Measurements from ENCODE around the gene RAPGEF1. TPM values are rescaled to one million over a fixed set of nuclear protein-coding genes. Genes with fewer than 3 reads are reported as not detected.

RAPGEF1 gene
- total RNA-seq, 1 experiment from 2014 or later = 25.2 TPM

GRCh38 chr9:131692612-131693562 is 47.0 kb downstream of the RAPGEF1 start:
- Histone ChIP-seq H3K27ac (ENCODE audit: low read length) (no peak overlapping the region), H3K9me3 (ENCODE audit: low read length) (no peaks in the 10 kb centered on the region), H2AFZ (ENCODE audit: low read length) (no peak overlapping the region), H3K4me3 (ENCODE audit: low read length) (no peak overlapping the region), H3K27me3 (ENCODE audit: low read length) (no peaks in the 10 kb centered on the region), H3K79me2 (ENCODE audit: low read length) (no peaks in the 10 kb centered on the region), H3K36me3 (ENCODE audit: low read depth, low read length) (no peaks in the 10 kb centered on the region), H3F3A (ENCODE audit: low read length, unreplicated experiment) (no peaks in the 10 kb centered on the region), H3K9ac (ENCODE audit: low read length) (no peak overlapping the region), H3K9me2 (replicated peaks; ENCODE audit: low read length) (no peaks in the 10 kb centered on the region), H3K4me1 (ENCODE audit: insufficient read depth, low read length) (no peaks in the 10 kb centered on the region), H4K20me1 (ENCODE audit: low read length) (no peaks in the 10 kb centered on the region), H3K4me2 (ENCODE audit: low read length) (no peak overlapping the region)
- DNase-seq (no peak), ATAC-seq (no peak)
- POLR2A ChIA-PET (ENCODE audit: unreplicated experiment) = interaction anchor here (0.6 kb wide), 1 partner anchor 161 kb away, joined by 32 read pairs; no protein-coding TSS in a partner anchor
- TF ChIP-seq EZH2 (IDR thresholded peaks at IDR 0.05; ENCODE audit: low read length, unreplicated experiment) (no peak), EZH2phosphoT487 (IDR thresholded peaks at IDR 0.05; ENCODE audit: borderline replicate concordance, low read length) (no peak), CTCF (conservative IDR thresholded peaks at IDR 0.05; ENCODE audit: low read depth, low read length) (no peak)
- CTCF ChIA-PET = no interaction called here
- no TSS peak for BruUV-seq (replicated peaks)
- intact Hi-C loops (cut with micrococcal nuclease) = no loop called here

DNA sequence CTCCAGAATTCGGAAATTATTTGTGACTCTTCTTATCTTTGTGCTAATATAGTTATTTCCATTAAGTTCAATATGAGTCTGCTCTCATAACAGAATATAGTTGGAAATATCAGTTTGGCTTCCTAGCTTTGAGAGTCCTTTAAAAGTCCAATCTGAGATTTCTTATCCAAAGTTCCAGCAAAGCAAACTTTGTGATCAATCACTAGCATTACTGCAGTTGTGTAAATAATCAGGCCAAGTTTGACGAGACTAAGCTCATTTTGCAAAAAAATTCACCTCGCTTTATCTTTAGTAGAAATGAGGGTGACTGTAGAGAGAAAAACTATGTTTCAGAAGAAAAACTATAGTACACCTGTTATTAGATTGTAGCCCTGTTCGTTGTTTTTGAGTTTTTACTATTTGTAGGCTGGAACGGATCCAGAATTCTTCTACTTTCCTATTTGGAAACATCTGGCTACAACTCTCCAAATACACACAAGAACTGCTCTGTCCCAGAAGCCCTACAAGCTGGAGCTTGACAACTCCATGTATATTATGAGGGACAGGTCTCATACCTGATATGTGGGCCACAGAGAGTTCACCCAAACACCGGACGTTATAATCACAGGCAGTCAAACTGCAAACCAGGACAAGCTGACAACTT is 47.8 kb downstream of the RAPGEF1 start:
- Histone ChIP-seq H3K9ac (ENCODE audit: low read length) (no peak overlapping the region), H3K27me3 (ENCODE audit: low read length) (no peaks in the 10 kb centered on the region), H3K4me1 (ENCODE audit: insufficient read depth, low read length) (no peaks in the 10 kb centered on the region), H3K9me3 (ENCODE audit: low read length) (no peaks in the 10 kb centered on the region), H3K9me2 (replicated peaks; ENCODE audit: low read length) (no peaks in the 10 kb centered on the region), H2AFZ (ENCODE audit: low read length) (no peak overlapping the region), H3K36me3 (ENCODE audit: low read depth, low read length) (no peaks in the 10 kb centered on the region), H3K4me3 (ENCODE audit: low read length) (no peak overlapping the region), H3K79me2 (ENCODE audit: low read length) (no peaks in the 10 kb centered on the region), H3K27ac (ENCODE audit: low read length) (no peak overlapping the region), H4K20me1 (ENCODE audit: low read length) (no peaks in the 10 kb centered on the region), H3F3A (ENCODE audit: low read length, unreplicated experiment) (no peaks in the 10 kb centered on the region), H3K4me2 (ENCODE audit: low read length) (no peak overlapping the region)
- no peak for ATAC-seq
- no peak for DNase-seq
- intact Hi-C loops (cut with micrococcal nuclease) = no loop called here
- BruUV-seq (replicated peaks) = no TSS peak
- no peak for TF ChIP-seq EZH2phosphoT487 (IDR thresholded peaks at IDR 0.05; ENCODE audit: borderline replicate concordance, low read length)
- no peak for TF ChIP-seq EZH2 (IDR thresholded peaks at IDR 0.05; ENCODE audit: low read length, unreplicated experiment)
- TF ChIP-seq CTCF (conservative IDR thresholded peaks at IDR 0.05; ENCODE audit: low read depth, low read length) = no peak
- POLR2A ChIA-PET (ENCODE audit: unreplicated experiment) = no interaction called here
- CTCF ChIA-PET = no interaction called here

Measured in PC-3 (cell line).